AG10803 (cell line): Measurements from ENCODE around the gene GSTO2.

Experiments used
- DNase-seq: peaks from one replicate; pipeline ENCODE4 v3.0.0; 2010; ENCODE audit warnings: low read depth
- H3K4me3 ChIP-seq: 2 replicates; pipeline ENCODE4 v1.5.1; 2011; ENCODE audit warnings: mild to moderate bottlenecking, low read length, control low read depth
- CTCF ChIP-seq: conservative IDR thresholded peaks from 2 replicates; pipeline ENCODE4 v1.5.1; 2011; ENCODE audit warnings: mild to moderate bottlenecking, low read length, control low read depth, inconsistent platforms

The GSTO2 gene

DNA sequence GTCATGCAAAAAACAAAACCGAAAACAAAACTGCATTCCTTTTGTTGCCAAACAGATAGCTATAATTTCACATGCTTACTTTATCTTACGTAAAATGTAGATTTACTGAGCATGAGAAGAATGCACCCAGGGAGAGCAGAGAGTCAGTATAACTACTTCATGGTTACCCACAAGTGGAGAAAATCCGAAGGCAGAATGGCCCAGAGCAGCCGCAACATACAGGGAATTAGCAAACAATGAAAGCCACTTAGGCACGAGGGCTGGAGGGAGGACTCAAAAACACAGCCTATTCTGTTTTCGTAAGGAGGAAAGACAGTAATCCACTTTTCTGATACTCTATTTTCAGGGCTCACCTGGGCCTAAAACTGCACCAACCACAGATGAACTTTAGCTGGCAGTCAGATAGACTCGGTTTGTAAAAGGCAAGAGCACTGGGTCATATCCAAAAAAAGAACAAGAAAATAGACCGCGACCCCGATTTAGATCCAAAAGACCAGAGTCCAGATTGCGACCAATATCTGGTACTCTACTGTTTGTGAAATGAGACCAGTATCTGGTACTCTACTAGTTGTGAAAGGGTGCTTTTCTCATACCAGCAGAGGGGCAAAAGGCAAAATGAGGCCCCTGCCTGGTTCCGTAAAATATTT, 68.0 kb downstream of the GSTO2 start:
- TF ChIP-seq CTCF: no peak
- DNase-seq: peak; percentile 93
- H3K4me3 ChIP-seq: peak overlapping the region; percentile 93

DNA sequence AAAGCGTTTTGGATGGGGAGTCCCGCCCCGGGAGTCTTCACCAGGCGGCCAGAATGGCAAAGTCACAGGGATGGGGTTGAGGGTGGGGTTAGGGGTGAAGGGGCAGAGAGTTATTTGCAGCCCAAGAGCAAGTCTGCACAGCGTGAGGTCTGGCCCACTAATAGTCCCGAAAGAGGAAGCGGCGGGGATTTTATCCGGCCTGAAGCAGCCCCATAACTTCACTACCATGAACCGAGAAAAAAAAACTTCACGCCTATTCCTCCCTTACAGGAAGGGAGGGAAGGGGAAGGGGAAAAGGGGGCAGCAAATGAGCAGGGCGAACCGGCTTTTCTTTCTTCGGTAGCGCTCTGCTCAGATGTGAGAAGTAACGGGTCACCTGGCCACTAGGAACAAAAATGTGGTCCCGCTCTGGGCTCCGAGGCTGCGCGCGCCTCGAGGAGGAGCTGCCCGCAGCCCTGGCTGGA, 68.6 kb downstream of the GSTO2 start:
- peak overlapping the region; percentile 93 for H3K4me3 ChIP-seq
- no peak for TF ChIP-seq CTCF
- DNase-seq: peak; percentile 38

GRCh38 chr10:104337985-104338735, 69.2 kb downstream of the GSTO2 start, which contains the start of gene ITPRIP:
Gene ITPRIP, minus strand, starts transcription at chr10:104338465. Its CDS starts 22,414 bp downstream, at chr10:104316051.
- DNase-seq: peak; percentile 86
- TF ChIP-seq CTCF: peak; percentile 22; the same call in 1 of the 2 replicates
- H3K4me3 ChIP-seq: peak within 1 kb of the TSS; percentile 93

GRCh38 chr10:104339469-104340110, 70.6 kb downstream of the GSTO2 start:
- peak overlapping the region; percentile 93 for H3K4me3 ChIP-seq
- peak; percentile 74 for DNase-seq
- TF ChIP-seq CTCF: no peak

- no peak for DNase-seq
- no peak overlapping the region for H3K4me3 ChIP-seq
- TF ChIP-seq CTCF: no peak
These were observed 71.1 kb downstream of the GSTO2 start for GRCh38 chr10:104340111-104340526.

DNA sequence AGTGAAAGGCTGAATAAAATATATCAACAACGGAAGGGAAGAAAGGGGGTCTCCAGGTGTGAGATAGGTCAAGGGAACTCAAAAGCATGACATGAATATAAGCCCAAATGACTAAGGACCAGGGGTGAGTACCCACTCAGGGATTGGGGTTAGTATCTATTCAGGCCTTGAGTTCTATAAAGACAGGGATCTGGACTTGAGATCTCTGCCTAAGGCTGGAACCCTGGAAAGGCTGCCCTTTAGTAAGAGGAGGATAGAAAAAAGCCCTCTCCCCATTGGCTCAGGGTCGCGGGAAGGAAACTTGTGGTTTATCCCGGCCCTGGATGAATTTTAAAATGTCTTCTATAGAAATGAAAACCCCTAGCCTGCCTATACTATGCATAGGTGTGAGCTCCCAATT, 71.7 kb downstream of the GSTO2 start:
- TF ChIP-seq CTCF: no peak
- no peak overlapping the region for H3K4me3 ChIP-seq
- DNase-seq: no peak
